GM12872 (cell line): ENCODE measurements around the gene HOXD3.
A peak's percentile ranks its signal among the peaks of the same experiment; 100 is the strongest.

Experiments
- TF ChIP-seq, protein P1 (sequence below): IDR thresholded peaks from 3 replicates; pipeline ENCODE4 v1.5.1; 2011; ENCODE audit warnings: low read depth, mild to moderate bottlenecking, low read length, moderate library complexity; ENCODE audit not compliant: insufficient read depth

HOXD3 gene

DNA sequence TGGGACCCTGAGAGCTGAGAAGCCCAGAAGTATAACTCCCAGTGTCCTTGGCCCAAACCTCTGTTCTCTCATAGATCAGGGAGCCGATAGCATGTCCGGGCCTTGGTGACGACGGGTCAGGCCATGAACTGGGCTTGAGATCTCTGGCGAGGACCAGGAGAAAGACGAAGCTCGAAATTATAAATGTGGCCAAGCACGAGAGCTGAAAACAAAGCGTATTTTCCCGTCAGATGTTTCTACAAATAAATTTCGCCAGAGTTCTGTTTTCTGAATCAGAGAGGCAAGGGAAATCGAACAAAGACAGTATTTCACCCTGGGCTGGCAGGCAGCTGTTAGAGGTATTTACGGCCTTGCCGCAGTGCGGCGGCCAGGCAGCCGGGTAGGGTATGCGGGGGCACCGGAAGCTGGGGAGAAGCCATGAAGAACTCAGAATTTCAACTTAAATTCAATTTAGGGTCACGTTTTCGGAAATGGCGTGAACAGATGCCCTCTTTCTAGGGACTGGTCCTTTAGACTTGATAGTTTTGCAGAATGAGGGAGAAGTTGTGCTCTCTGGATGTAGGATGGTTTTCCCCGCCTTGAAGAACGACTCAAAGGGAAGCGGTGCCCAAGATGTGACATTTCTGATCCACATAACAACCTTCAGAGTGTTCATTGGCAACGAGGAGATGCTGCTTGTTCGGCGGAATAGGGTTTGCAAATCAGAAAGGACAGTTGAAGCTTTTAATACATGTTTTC is 18.0 kb upstream of the HOXD3 start:
- TF ChIP-seq, protein P1, sequence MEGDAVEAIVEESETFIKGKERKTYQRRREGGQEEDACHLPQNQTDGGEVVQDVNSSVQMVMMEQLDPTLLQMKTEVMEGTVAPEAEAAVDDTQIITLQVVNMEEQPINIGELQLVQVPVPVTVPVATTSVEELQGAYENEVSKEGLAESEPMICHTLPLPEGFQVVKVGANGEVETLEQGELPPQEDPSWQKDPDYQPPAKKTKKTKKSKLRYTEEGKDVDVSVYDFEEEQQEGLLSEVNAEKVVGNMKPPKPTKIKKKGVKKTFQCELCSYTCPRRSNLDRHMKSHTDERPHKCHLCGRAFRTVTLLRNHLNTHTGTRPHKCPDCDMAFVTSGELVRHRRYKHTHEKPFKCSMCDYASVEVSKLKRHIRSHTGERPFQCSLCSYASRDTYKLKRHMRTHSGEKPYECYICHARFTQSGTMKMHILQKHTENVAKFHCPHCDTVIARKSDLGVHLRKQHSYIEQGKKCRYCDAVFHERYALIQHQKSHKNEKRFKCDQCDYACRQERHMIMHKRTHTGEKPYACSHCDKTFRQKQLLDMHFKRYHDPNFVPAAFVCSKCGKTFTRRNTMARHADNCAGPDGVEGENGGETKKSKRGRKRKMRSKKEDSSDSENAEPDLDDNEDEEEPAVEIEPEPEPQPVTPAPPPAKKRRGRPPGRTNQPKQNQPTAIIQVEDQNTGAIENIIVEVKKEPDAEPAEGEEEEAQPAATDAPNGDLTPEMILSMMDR, result no peak

- TF ChIP-seq, protein P1, result no peak
Measured at GRCh38 chr2:176139661-176140512, 17.2 kb upstream of the HOXD3 start.

- TF ChIP-seq, protein P1, result peak; percentile 87
Measured at GRCh38 chr2:176140513-176141317, 16.4 kb upstream of the HOXD3 start.

- TF ChIP-seq, protein P1, result no peak
Measured at GRCh38 chr2:176142281-176142680, 14.8 kb upstream of the HOXD3 start.

DNA sequence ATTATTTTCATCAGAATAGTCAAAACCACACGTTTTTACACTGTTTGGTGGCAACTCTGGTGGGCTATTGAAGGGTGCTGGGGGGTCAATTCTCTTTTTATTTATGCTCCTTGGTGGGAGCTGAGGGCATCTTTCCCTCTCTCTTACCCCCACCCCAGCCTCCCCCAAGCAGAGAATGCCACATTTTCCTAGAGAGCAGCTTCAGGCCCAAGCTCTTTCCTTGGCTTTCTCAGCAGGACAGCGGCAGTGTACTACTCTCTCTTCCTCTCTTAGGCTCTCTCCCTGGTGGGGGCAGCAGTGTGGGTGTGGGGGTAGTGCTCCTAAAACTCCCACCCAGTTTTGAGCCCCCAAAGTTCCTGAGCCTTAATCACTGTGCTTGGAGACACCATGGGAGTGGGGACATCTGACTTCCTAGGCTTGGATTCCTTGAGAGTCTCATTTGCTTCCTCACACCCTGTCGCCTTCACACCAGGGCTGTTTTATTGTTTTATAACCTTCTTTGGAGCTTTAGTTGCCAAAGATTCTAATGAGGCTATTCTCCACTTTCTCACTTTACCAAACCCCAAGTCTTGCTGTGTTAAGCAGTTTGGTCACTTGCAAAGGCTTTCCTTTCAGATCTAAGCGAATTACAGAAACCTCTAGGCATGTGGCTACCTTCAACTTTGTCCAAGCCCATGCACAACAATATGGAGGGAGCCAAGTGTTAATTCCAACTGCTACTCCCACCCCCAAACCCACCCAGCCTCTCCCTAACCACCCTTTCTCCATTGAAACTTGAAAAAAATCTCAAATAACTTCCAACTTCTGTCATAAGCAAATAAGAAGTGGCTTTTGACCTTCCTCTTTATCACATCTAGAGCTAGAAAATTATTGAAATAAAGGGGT is 11.8 kb upstream of the HOXD3 start:
- TF ChIP-seq, protein P1, result no peak

DNA sequence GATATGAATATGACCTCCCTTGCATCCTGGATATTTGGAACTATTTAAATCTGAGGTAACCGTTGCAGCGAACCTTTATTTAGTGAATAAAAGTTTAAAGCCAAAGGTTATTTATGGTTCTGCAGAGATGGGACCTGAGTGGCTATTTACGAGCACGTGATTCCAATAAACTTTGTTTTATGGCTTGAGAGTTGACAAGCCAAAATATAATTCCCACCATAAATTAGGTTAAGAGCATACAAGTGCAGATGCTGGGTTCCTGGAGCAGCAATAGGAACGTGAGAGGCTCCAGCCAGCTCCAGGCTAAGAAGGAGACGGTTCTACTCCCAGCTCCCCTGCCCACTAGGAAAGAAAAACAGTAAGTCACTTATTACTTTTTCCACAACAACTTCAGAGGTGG is 11.0 kb upstream of the HOXD3 start:
- TF ChIP-seq, protein P1, result no peak
